Muscle layer of colon (tissue), 2 donors: ENCODE data around the gene EFEMP2.
A peak's percentile ranks its signal among the peaks of the same experiment; 100 is the strongest.

ENCODE experiments used
- H3K27ac ChIP-seq: one replicate; pipeline ENCODE4 v1.7.0; 2013; ENCODE audit warnings: low read depth, mild to moderate bottlenecking, low read length, moderate library complexity
- H3K27me3 ChIP-seq, 2 donors: one replicate each; pipeline ENCODE4 v1.7.0; 2013; ENCODE audit warnings: low read length in 2 of 2, mild to moderate bottlenecking in 2 of 2; ENCODE audit not compliant: insufficient read depth in 2 of 2, control insufficient read depth in 1 of 2
- H3K36me3 ChIP-seq: one replicate; pipeline ENCODE4 v1.7.0; 2013; ENCODE audit warnings: mild to moderate bottlenecking, low read length; ENCODE audit not compliant: insufficient read depth
- H3K4me1 ChIP-seq: one replicate; pipeline ENCODE4 v1.7.0; 2013; ENCODE audit warnings: mild to moderate bottlenecking, low read length; ENCODE audit not compliant: insufficient read depth
- H3K4me3 ChIP-seq, 2 donors: one replicate each; pipeline ENCODE4 v1.7.0; 2013; ENCODE audit warnings: low read length in 2 of 2, low read depth in 1 of 2, mild to moderate bottlenecking in 1 of 2, moderate library complexity in 1 of 2
- H3K9ac ChIP-seq: one replicate; pipeline ENCODE4 v1.7.0; 2013; ENCODE audit warnings: low read length
- H3K9me3 ChIP-seq: one replicate; pipeline ENCODE4 v1.7.0; 2013; ENCODE audit warnings: mild to moderate bottlenecking, low read length
- donor health status: abdominal sarcoma.
- donor health status: Adenocarcinoma of cecum.

Gene EFEMP2

DNA sequence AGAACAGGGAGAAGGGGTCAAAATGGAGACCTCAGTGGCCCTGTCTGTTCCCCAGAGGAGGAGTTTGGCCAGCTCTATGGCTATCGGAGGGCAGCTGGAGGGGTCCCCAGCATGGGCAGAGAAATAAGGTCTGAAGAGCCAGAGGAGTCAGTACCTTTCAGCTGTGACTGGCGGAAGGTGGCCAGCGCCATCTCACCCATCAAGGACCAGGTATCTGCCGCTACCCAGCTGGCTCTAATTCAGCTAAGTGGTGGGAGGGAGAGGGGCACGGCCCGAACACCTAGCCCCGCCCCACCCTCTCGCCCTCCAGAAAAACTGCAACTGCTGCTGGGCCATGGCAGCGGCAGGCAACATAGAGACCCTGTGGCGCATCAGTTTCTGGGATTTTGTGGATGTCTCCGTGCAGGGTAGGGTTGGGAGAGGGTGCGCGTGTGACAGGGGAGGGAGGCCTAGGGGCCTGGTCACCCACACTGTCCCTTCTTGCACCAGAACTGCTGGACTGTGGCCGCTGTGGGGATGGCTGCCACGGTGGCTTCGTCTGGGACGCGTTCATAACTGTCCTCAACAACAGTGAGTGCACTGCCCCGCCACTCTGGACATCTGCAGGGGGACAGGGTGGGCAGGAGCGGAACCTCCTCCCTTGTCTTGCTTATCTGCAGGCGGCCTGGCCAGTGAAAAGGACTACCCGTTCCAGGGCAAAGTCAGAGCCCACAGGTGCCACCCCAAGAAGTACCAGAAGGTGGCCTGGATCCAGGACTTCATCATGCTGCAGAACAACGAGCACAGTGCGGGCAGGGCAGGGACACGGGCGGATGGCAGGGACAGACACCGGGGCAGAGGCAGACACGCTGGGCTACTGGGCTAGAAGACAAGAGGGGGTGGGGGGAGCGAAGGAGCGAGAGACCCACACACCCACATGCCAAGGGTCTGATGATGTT is 9.8 kb upstream of the EFEMP2 start:
- H3K27me3 ChIP-seq: no peaks in the 10 kb centered on the region
- no peaks in the 10 kb centered on the region for H3K9me3 ChIP-seq
- H3K9ac ChIP-seq: no peak overlapping the region
- H3K4me1 ChIP-seq: peaks cover 19% of the 10 kb centered on the region
- peaks cover 37% of the 10 kb centered on the region for H3K36me3 ChIP-seq
- no peak overlapping the region for H3K4me3 ChIP-seq
- H3K27ac ChIP-seq: no peak overlapping the region

DNA sequence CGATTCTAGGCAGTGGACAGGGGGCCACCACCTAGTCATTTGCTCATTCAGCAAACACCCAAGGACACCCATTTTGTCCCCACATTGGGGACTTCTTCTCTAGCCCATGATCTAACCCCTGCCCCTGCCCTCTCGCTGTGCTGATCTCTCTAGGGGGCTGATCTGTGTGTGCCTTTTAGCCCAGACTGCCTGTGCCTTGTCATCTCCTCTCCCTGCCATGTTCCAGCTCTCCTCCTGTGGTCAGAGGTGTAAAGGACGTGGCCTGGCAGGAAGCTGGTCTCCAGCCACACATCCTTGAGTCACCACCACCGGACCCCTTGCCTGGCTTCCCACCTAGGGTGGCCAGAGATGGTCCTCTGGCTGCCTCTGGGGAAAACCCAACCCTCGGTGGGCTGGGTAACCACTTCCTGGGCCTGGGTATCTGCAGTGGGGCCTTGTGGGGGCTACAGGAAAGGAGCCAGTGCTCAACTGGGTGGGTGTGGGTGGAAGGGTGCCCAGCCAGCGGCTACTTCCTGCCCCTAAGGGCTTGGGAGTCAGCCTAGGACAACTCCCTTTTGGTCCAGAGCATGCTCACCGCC is 8.3 kb upstream of the EFEMP2 start:
- Histone ChIP-seq H3K27me3 (no peaks in the 10 kb centered on the region), H3K9ac (no peak overlapping the region), H3K4me3 (no peak overlapping the region), H3K9me3 (no peaks in the 10 kb centered on the region), H3K36me3 (peaks cover 27% of the 10 kb centered on the region), H3K27ac (no peak overlapping the region), H3K4me1 (peaks cover 10% of the 10 kb centered on the region)

DNA sequence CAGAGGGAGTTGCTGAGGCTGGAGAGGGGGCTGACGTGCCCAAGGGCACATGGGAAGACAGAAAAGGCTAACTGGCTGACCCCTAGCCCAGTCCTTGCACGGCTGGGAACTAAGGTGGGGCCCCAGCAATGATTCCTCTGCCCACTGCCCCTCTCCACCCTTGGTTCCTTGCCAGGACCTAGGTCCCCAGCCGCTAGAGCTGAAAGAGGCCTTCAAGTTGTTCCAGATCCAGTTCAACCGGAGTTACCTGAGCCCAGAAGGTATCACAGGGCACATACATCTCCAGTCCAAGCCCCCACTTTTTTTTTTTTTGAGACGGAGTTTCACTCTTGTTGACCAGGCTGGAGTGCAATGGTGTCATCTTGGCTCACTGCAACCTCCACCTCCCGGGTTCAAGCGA is 7.4 kb upstream of the EFEMP2 start:
- H3K27ac ChIP-seq: no peak overlapping the region
- H3K36me3 ChIP-seq: peaks cover 18% of the 10 kb centered on the region
- no peak overlapping the region for H3K9ac ChIP-seq
- no peaks in the 10 kb centered on the region for H3K9me3 ChIP-seq
- H3K4me3 ChIP-seq: no peak overlapping the region
- H3K4me1 ChIP-seq: peaks cover 10% of the 10 kb centered on the region
- H3K27me3 ChIP-seq: no peaks in the 10 kb centered on the region

DNA sequence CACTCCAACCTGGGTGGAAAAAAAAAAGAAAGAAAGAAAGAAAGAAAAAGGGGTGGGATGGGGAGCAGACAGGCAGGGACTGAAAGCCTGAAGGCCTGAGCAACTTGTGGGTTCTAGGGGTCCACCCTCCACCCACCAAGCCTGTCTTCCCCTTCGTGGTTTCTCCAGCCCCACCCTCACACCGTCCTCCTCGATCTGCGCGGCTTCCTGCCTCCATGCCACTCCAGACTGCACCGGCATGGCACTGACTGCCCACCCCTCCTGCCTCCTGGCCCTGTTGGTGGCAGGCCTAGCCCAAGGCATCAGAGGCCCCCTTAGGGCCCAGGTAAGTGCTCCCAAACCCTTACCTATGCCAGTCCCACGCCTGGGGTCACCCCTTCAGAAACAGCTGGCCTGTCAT is 7.0 kb upstream of the EFEMP2 start, which contains the start of gene CTSW:
Gene CTSW, plus strand, starts transcription at position 221 of the 400 bp plus-strand sequence. Its CDS starts 18 bp downstream, at position 239.
- Histone ChIP-seq H3K4me1 (peaks cover 6% of the 10 kb centered on the region), H3K27me3 (no peaks in the 10 kb centered on the region), H3K27ac (no peak within 1 kb of the TSS), H3K36me3 (peaks cover 16% of the 10 kb centered on the region), H3K9me3 (no peaks in the 10 kb centered on the region), H3K4me3 (no peak within 1 kb of the TSS), H3K9ac (no peak within 1 kb of the TSS)

DNA sequence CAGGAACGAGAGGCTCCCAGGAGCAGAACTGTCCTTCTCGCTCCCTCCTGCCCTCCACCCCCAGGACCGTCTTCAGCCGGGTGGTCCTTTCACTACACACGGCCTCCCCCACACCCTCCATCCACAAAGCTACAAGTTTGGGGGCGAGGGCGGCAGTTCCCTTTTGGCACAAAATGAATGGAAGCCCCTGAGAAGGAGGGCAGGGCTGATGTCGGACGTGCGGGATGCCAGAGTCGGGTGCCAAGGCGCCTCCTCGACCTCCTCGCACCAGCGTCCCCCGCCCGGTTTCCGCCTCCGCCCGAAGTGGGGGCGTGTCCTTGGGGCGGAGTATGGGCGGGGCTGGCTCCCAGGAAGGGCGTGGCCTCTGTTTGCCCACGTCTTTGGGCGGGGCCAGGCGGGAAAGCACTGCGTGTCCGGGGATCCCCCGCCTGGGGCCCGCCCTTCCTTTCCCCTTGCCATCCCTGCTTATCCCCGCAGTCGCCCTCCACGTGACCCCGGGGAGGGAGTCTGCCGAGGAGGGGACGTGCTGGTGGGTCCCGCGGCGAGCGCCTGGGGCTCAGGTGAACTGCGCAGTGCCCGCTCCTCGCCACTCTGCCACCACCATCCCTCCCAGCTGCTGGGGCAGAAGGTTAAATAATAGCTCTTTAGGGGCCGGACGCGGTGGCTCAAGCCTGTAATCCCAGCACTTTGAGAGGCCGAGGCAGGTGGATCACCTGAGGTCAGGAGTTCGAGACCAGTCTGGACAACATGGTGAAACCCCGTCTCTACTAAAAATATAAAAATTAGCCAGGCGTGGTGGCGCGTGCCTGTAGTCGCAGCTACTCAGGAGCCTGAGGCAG is 937 bp upstream of the EFEMP2 start:
- Histone ChIP-seq H3K27me3 (no peaks in the 10 kb centered on the region), H3K9me3 (no peaks in the 10 kb centered on the region), H3K4me3 (peak overlapping the region; percentile 59 to 76), H3K9ac (peak overlapping the region; percentile 46), H3K36me3 (peaks cover 24% of the 10 kb centered on the region), H3K27ac (peak overlapping the region; percentile 56), H3K4me1 (peaks cover 20% of the 10 kb centered on the region)

DNA sequence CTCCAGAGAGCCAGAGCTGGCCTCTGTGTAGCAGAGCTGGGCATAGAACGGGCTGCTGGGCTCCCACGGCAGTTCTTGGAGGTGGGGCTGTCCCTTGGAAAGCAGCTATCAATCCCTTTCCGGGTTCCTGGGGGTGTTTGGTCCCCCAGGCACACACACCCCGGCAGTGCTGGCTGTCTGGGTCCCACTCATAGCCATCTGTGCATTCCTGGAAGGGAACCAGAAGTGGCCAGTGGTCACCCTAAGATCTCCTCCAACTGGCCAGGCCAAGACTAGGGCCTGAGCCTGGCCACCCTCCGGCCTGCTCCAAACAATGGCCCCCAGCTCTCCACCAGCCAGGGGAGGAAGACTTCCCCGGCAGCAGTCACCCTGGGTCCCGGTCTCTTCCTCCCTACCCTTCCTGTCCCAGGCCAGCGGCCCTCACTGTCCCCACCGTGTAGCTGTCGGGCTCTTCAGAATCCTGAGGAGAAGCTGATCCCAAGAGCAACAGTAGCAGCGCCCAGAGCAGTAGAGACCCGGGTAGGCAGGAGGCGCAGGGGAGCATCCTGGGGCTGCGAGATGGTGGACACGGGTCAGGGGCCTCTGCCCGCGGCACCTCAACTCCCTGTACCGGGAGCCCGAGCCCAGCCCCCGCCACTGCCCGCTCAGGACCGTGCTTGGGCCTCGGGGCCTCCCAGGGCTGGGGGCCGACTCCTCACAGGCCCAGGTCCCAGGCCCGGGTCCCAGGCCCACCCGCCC is 620 bp downstream of the EFEMP2 start:
- H3K9ac ChIP-seq: peak overlapping the region; percentile 76
- peak overlapping the region; percentile 59 to 63 for H3K4me3 ChIP-seq
- peak overlapping the region; percentile 79 for H3K27ac ChIP-seq
- no peaks in the 10 kb centered on the region for H3K9me3 ChIP-seq
- no peaks in the 10 kb centered on the region for H3K27me3 ChIP-seq
- H3K4me1 ChIP-seq: peaks cover 31% of the 10 kb centered on the region
- H3K36me3 ChIP-seq: peaks cover 37% of the 10 kb centered on the region

DNA sequence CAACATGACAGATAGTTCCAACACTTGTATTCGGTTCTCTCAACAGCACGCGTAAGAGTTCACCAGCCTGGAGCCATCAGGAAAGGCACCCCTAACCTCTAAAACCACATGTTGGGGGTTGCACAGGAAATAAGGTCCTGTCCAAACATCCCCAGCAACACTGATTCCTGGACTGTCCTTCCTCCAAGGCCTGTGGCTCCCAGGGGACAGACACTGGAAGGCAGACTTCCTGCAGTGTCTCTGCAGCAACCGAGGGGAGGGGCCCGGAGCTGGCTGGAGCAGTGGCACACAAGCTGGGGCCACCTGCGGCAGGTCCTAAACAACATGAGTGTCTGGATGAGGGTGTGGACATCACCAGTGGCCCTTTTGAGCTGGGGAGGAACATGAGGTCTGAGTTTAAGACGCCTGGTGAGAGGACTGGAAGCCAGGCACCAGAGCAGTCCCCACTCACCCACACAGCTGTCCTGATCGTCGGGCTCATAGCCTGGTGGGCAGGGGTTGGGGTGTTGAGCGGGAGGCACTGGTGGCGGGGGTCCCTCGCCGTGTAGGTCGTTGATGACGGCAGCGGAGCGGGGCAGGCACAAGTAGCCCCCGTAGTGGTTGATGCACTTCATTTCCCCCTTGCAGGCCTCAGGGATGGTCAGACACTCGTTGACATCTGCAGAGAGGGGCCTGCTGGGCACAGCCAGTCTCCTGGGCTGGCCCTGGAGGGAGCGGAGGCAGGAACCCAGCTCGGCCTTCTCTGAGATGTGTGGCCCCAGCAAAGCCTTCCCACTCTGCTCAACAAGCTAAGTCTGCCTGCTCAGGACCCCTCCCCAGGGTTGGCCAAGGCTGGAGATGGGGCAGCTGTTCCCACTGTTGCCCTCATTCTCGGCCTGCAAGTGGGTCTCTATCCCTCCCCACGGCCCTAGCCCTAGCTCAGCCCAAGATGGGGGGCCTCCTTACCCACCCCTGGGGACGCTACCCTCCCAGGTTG is 1.6 kb downstream of the EFEMP2 start:
- Histone ChIP-seq H3K9ac (peak overlapping the region; percentile 76), H3K4me3 (peak overlapping the region; percentile 59 to 63), H3K36me3 (peaks cover 46% of the 10 kb centered on the region), H3K27ac (peak overlapping the region; percentile 79), H3K4me1 (peaks cover 31% of the 10 kb centered on the region), H3K27me3 (no peaks in the 10 kb centered on the region), H3K9me3 (no peaks in the 10 kb centered on the region)

DNA sequence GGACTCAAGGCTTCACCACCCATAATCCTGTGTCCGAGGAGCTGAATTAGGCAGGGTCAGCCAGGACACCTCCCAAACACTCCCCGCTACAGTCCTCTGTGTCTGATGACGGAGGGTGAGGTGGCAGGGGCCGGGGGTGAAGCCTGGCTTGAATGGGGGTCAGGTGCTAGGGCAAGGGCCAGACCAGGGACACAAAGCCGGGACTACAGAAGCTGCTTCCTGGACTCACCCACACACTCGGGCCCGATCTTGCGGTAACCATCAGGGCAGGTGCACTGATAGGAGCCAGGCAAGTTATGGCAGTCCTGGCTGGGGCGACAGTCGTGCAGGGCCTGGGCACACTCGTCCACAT is 2.3 kb downstream of the EFEMP2 start:
- peak overlapping the region; percentile 9 for H3K27ac ChIP-seq
- H3K9ac ChIP-seq: peak overlapping the region; percentile 76
- peaks cover 31% of the 10 kb centered on the region for H3K4me1 ChIP-seq
- H3K36me3 ChIP-seq: peaks cover 53% of the 10 kb centered on the region
- H3K27me3 ChIP-seq: no peaks in the 10 kb centered on the region
- no peaks in the 10 kb centered on the region for H3K9me3 ChIP-seq
- no peak overlapping the region for H3K4me3 ChIP-seq

DNA sequence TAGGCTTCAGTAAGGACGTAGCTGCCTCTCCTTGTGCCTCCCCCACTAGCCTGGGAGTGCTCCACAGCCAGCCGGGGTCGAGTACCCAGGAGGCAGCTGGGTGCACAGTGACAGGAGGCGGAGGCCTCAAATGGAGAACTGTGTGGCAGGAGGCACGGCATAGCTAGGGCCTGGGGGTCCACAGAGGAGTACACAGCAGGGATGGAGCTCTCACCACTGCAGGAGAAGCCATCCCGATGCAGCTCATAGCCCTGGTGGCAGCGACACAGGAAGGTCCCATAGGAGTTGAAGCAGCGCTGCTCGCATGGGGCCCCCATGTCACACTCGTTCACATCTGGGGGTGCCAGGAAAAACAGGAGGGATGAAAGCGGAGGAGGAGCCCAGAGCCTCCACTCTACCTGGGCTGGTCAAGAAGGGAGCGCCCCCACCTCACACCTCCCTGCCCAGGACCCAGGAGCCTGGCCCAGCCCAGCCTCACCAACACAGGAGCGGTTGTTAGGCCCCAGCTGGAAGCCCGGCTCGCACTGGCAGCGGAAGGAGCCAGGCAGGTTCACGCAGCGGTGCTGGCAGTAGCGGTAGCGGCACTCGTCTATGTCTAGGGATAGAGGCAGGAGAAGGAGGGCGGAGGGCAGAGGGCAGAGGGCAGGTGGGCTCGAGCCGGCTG is 2.8 kb downstream of the EFEMP2 start:
- peak overlapping the region; percentile 9 for H3K27ac ChIP-seq
- H3K36me3 ChIP-seq: peaks cover 58% of the 10 kb centered on the region

DNA sequence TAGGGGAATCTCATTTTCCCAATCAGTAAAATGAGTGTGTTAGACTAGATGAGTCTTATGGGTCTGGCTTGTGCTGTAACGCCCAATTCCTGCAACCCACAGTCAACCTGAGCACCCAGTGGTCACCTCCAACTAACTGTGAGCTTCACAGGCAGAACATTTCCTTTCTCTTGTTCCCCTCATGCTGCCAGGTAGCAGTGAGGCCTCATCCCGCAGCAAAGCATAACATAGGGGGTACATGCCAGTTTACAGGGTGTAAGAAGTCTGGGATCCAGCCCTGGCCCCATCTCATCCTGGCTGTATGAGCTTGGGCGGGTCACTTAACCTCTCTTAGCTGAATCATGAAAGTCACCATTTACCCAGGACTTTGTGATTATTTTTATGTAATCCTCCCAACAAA is 3.7 kb downstream of the EFEMP2 start:
- Histone ChIP-seq H3K36me3 (peaks cover 67% of the 10 kb centered on the region), H3K4me1 (peaks cover 34% of the 10 kb centered on the region), H3K27ac (no peak overlapping the region)

More for the DNA sequence above, 2.8 kb downstream of the EFEMP2 start:
- H3K9me3 ChIP-seq: no peaks in the 10 kb centered on the region
- H3K4me3 ChIP-seq: no peak overlapping the region
- H3K9ac ChIP-seq: no peak overlapping the region
- H3K27me3 ChIP-seq: no peaks in the 10 kb centered on the region
- peaks cover 31% of the 10 kb centered on the region for H3K4me1 ChIP-seq

More for the DNA sequence above, 3.7 kb downstream of the EFEMP2 start:
- Histone ChIP-seq H3K9ac (no peak overlapping the region), H3K27me3 (no peaks in the 10 kb centered on the region), H3K4me3 (no peak overlapping the region), H3K9me3 (no peaks in the 10 kb centered on the region)
